Measurements from ENCODE around the gene TSPYL6. TPM values are rescaled to one million over a fixed set of nuclear protein-coding genes. Genes with fewer than 3 reads are reported as not detected.
"Not testable (repeated sequence)": the region's sequence is repeated elsewhere in the genome, so short reads cannot be mapped to it uniquely, and the experiment has no call there.

Gene TSPYL6
- under 1 TPM in 1 of 3 donors, not detected in 2; 0.21 TPM for polyA plus RNA-seq (ENCODE audit: insufficient read length in 3 of 3)
- long read RNA-seq, donor 1 = 0 reads
- long read RNA-seq, donor 2 = 0 reads
- long read RNA-seq, donor 3 = 0 reads
- long read RNA-seq, donor 4 = 0 reads
- long read RNA-seq, donor 5 = 0 reads
- long read RNA-seq, donor 6 = 0 reads
- long read RNA-seq, donor 7 = 0 reads
- long read RNA-seq, donor 8 = 0 reads
- long read RNA-seq, donor 9 = 0 reads
- long read RNA-seq, donor 10, partial matches to known transcripts = 24 of 39 reads
- long read RNA-seq, donor 10, other reads (novel, unspliced or antisense) = 15 of 39 reads
- long read RNA-seq, donor 11 = 0 reads
- long read RNA-seq, donor 12 = 0 reads
- long read RNA-seq, donor 13, partial matches to known transcripts = 65 of 98 reads
- long read RNA-seq, donor 13, other reads (novel, unspliced or antisense) = 32 of 98 reads
- long read RNA-seq, donor 14 = 0 reads
- long read RNA-seq, donor 15, partial matches to known transcripts = 6 of 6 reads
- long read RNA-seq, donor 15, other reads (novel, unspliced or antisense) = 0 of 6 reads
- long read RNA-seq, donor 16 = 0 reads

GRCh38 chr2:54256091-54256694 is at the start of gene TSPYL6:
TSS of gene TSPYL6 (minus strand) at chr2:54256229. CDS start at chr2:54256151, 78 bp downstream.
- no peak for DNase-seq (ENCODE audit: extremely low read depth in 1 of 11, low read depth in 9 of 11, low spot score in 4 of 11)

DNA sequence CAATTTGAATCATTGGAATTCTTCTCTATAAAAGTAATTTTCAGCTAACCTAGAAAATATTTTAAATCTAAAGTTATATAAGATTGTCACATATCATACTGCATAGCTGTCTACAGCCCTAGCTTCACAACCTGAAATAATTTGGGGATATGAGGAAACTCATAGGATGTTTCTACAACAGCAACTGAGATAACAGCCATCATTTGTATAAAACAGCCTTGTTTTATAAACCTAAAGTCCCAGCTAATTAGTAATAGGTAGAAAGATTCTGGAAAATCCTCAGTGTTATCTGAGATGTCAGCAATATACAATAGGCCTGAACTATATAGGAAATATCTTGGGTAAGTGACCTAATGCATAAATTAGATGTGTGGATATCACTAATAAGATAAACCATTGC is 47.6 kb upstream of the TSPYL6 start:
- DNase-seq (ENCODE audit: extremely low read depth in 1 of 11, low read depth in 9 of 11, low spot score in 4 of 11) = no peak

GRCh38 chr2:54298514-54298913 is 42.5 kb upstream of the TSPYL6 start:
- DNase-seq (ENCODE audit: extremely low read depth in 1 of 11, low read depth in 9 of 11, low spot score in 4 of 11) = no peak

DNA sequence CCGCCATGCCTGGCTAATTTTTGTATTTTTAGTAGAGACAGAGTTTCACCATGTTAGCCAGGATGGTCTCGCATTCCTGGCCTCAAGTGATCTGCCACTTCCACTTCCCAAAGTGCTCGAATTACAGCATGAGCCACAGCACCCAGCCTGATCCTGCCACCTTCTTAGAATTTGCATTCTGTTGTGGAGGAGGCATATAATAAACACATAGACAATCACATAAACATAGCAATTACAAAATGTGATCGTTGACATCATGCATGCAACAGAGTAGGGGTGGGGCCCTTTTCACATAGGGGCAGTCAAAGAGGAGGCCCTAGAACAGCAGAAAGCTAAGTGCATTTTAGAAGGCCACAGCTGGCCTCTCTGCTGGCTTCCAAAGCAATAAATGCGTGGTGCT is 39.9 kb upstream of the TSPYL6 start:
- DNase-seq (ENCODE audit: extremely low read depth in 1 of 11, low read depth in 9 of 11, low spot score in 4 of 11) = peak in 9 of 11 donors; percentile 9 to 66 (median 38)

DNA sequence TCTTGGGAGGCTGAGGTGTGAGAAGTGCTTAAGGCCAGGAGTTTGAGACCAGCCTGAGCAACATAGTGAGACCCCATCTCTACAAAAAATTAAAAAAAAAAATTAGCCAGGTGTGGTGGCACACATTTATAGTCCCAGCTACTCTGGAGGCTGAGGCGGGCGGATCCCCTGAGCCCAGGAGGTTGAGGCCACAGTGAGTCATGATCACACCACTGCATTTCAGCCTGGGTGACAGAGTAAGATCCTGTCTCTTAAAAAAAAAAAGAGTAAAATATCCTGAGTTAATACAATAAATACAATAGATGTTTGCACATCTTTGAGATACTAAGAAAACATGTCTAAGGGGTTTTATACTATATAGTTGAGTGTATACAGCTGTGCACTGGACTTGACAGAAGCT is 38.6 kb upstream of the TSPYL6 start:
- not testable (repeated sequence) for DNase-seq (ENCODE audit: extremely low read depth in 1 of 11, low read depth in 9 of 11, low spot score in 4 of 11)

- DNase-seq (ENCODE audit: extremely low read depth in 1 of 11, low read depth in 9 of 11, low spot score in 4 of 11) = no peak
Measured at GRCh38 chr2:54290356-54291025, 34.5 kb upstream of the TSPYL6 start.

- no peak for DNase-seq (ENCODE audit: extremely low read depth in 1 of 11, low read depth in 9 of 11, low spot score in 4 of 11)
Measured at GRCh38 chr2:54289917-54290316, 33.9 kb upstream of the TSPYL6 start.

DNA sequence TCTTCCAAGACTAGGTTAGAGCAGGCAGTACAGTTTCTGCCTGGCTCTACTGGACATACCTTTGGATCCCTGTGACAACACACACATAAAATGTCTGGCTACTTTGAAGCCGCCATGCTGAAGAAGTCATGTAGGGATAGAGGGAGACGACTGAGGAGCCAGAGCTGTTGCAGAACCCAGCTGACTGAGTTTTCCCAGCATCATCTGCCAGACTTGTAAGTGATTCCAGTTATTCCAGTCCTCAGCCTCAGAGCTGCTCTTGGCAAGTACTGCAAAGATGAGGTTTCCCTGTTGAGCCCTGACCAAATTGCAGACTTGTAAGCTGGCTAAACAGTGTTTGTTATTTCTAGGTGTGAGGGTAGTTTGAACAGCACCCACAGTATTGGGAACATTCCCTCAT is 31.5 kb upstream of the TSPYL6 start:
- no peak for DNase-seq (ENCODE audit: extremely low read depth in 1 of 11, low read depth in 9 of 11, low spot score in 4 of 11)

DNA sequence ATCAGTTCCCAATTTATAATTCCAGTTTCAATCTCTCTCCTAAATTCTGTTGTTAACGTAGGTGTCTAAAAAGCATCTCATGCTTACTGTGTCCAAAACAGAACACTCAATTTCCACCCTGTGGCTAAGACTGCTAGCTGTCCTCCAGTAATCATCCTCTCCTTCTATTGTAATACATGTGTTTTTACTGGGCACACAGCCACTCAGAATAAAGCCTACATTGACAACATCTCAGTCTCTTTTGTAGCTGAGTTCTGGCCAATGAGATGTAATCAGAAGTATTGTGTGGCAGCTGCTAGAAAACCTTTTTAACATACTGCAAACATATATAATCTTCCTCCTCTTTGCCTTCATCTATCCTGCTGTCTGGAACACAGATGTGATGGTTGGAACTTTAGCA is 29.4 kb upstream of the TSPYL6 start:
- no peak for DNase-seq (ENCODE audit: extremely low read depth in 1 of 11, low read depth in 9 of 11, low spot score in 4 of 11)

GRCh38 chr2:54284826-54285225 is 28.8 kb upstream of the TSPYL6 start:
- peak in 2 of 11 donors; percentile 7 to 24 for DNase-seq (ENCODE audit: extremely low read depth in 1 of 11, low read depth in 9 of 11, low spot score in 4 of 11)

DNA sequence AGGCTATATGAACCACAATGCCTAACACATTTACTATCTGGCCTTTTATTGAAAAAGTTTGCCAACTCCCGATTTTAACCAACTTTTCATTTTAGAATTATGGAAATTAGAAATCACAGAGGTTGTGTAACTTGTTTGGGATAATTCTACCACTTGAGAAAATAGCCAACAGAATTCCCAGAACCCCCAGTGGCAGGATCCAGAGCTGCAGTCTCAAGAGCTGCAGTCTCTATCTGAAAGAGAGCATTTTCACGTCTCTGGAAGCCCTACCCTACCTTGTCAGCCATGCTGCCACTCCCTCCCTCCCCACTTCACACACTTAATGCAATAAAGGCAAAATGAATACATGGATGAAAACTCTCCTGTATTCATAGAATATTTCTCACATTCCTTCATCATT is 23.4 kb upstream of the TSPYL6 start:
- DNase-seq (ENCODE audit: extremely low read depth in 1 of 11, low read depth in 9 of 11, low spot score in 4 of 11) = no peak

- no peak for DNase-seq (ENCODE audit: extremely low read depth in 1 of 11, low read depth in 9 of 11, low spot score in 4 of 11)
Measured at GRCh38 chr2:54275541-54275940, 19.5 kb upstream of the TSPYL6 start.

DNA sequence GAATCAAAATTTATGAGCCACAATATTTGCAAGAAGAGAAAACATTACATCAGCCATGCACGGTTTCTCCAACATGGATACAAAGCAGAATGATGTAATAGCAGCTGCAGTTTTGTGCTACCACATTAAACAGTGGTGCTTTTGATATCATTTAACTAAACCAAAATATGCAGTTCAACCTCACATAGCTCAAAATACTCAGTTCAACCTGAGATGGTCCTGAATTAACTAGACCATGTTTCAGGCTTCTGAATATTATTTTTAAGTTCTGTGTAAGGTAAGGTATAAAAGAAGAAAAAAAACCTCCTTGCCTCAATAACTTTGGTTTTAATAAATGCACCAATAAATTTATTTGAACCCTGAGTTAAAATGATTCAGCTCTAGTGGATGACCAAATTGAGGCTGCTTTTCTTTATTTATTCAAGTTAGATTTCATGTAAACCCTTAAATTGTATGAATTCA is 18.8 kb upstream of the TSPYL6 start:
- no peak for DNase-seq (ENCODE audit: extremely low read depth in 1 of 11, low read depth in 9 of 11, low spot score in 4 of 11)

- DNase-seq (ENCODE audit: extremely low read depth in 1 of 11, low read depth in 9 of 11, low spot score in 4 of 11) = no peak
Measured at GRCh38 chr2:54271843-54272627, 16.0 kb upstream of the TSPYL6 start.

DNA sequence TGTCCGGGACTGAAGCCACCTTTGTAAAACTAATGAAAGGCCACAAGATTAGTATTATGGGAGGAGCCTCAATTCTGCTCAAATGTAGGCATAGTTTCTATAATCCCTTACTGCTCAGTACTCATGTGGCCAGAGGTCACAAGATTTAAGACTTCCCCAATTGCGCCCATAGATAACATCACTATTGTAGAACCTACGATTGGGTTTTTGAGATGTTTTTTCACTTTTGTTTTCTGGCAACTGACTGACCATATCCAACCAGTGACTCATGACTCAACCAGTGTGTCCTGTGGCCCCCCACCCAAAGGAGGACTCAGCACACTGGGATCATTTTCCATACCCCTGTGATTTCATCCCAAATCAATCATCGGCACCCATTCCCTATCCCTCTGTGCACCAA is 15.2 kb upstream of the TSPYL6 start:
- DNase-seq (ENCODE audit: extremely low read depth in 1 of 11, low read depth in 9 of 11, low spot score in 4 of 11) = no peak

DNA sequence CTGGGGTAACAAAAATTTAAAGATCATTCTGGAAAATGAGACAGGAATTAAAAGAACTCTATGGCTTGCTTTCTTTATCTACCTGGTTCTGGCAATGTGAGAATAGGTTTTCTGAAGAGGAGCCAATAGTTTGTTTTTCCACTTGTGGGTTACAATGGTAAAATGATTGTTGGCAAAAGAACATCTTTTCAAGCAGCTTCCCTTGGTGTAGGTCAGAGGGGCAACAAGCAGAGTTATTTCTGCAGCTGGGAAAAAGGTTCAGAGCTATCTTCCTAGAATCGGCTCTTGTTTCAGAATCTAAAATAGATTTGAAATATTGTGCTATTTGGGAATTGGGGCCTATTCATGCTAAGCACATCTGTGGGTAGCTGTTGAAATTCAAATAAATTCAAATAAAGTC is 11.5 kb upstream of the TSPYL6 start:
- DNase-seq (ENCODE audit: extremely low read depth in 1 of 11, low read depth in 9 of 11, low spot score in 4 of 11) = no peak

DNA sequence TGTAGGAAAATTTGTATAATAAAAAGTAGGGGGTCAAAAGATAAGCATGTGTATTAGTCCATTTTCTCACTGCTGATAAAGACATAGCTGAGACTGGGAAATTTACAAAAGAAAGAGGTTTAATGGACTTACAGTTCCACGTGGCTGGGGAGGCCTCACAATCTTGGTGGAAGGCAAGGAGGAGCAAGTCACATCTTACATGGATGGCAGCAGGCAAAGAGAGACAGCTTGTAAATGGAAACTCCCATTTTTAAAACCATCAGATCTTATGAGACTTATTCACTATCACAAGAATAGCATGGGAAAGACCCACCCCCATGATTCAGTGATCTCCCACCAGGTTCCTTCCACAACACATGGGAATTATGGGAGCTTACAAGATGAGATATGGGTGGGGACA is 9.1 kb upstream of the TSPYL6 start:
- not testable (repeated sequence) for DNase-seq (ENCODE audit: extremely low read depth in 1 of 11, low read depth in 9 of 11, low spot score in 4 of 11)

DNA sequence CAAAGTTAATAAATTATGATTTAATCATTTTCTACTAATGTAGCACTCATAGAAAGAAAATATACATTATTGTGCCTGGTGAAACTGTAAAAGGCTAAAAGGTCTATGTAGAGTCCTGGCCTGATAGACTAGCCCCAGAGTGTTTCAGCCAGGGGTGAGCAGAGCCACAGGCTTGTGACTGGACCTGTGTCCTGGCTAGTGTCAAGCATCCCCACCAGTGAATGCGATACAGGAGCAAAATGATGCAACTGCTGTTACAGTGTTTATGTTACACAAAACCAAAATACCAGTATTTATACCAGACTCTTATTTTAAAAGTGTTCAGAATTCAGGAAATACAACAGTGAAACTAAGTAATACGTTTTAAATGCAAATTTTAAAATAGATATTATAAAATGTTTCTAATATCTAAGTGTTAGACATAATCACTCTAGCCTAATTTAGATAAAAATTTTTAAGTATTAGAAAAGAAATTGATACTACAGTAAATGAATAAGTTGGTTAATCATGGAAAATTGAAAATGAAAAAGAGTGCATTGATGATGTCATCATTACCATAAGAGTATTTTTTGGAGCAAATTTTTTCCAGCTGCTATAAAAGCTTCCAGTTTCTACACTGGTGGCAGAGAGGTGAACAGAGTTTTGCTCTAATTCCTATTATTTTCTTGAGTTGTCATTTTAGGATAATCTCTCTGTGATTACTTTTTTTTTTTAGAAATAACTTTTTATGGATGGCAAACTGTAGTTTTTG is 6.2 kb upstream of the TSPYL6 start:
- DNase-seq (ENCODE audit: extremely low read depth in 1 of 11, low read depth in 9 of 11, low spot score in 4 of 11) = no peak
